IMR-90 (cell line): ENCODE data around the gene PTGR2. TPM values are rescaled to one million over a fixed set of nuclear protein-coding genes. Genes with fewer than 3 reads are reported as not detected.

Experiments
- ATAC-seq: fragments of 200-7000 bp; cut with Tn5 transposase; 2 replicates; pipeline ENCODE4 v1.9.1; 2020; ENCODE audit warnings: low read depth, mild to moderate bottlenecking, moderate library complexity
- BruUV-seq: library from RNA; stranded (reverse); fragments of 400-500 nt; replicated peaks from 2 replicates; lab custom pipeline; 2021; lab: Mats Ljungman, UMichigan
- CTCF ChIA-PET: fragments of 300-600 bp; formaldehyde crosslinking; extraction: SDS; loops from one replicate; lab custom pipeline; 2021; ENCODE audit warnings: antibody characterized with exemption; lab: Yijun Ruan, JAX
- POLR2A ChIA-PET: fragments of 300-600 bp; sonication (Branson Sonifier 250); formaldehyde crosslinking; loops from one replicate; lab custom pipeline; 2022; ENCODE audit warnings: antibody characterized with exemption; ENCODE audit not compliant: unreplicated experiment; lab: Charles Lee
- DNase-seq: peaks from one replicate; pipeline ENCODE4 v3.0.0; 2013
- H2AFZ ChIP-seq: replicated peaks from 2 replicates; pipeline ENCODE3; 2013; ENCODE audit warnings: low read length, mild to moderate bottlenecking; ENCODE audit not compliant: poor library complexity
- H2AK5ac ChIP-seq: 2 replicates; pipeline ENCODE4 v1.6.1; 2013; ENCODE audit warnings: low read depth, low read length, inconsistent platforms
- H2AK9ac ChIP-seq: replicated peaks from 2 replicates; pipeline ENCODE3; 2013; ENCODE audit warnings: mild to moderate bottlenecking, low read depth, low read length, moderate library complexity; ENCODE audit not compliant: poor library complexity
- H2BK120ac ChIP-seq: 2 replicates; pipeline ENCODE4 v1.6.1; 2013; ENCODE audit warnings: low read depth, low read length, inconsistent platforms
- H2BK15ac ChIP-seq: 3 replicates; pipeline ENCODE4 v1.6.1; 2013; ENCODE audit warnings: low read depth, low read length, inconsistent platforms
- H2BK20ac ChIP-seq: 2 replicates; pipeline ENCODE4 v1.6.1; 2013; ENCODE audit warnings: low read depth, mild to moderate bottlenecking, inconsistent platforms, low read length, moderate library complexity
- H2BK5ac ChIP-seq: 2 replicates; pipeline ENCODE4 v1.6.1; 2013; ENCODE audit warnings: mild to moderate bottlenecking, low read depth, low read length, inconsistent platforms; ENCODE audit not compliant: poor library complexity, severe bottlenecking
- H3K14ac ChIP-seq: replicated peaks from 2 replicates; pipeline ENCODE4 v1.6.1; 2013; ENCODE audit warnings: low read depth, low read length, inconsistent platforms
- H3K18ac ChIP-seq: 2 replicates; pipeline ENCODE4 v1.6.1; 2013; ENCODE audit warnings: low read depth, low read length, control low read depth
- H3K23ac ChIP-seq: 2 replicates; pipeline ENCODE4 v1.6.1; 2013; ENCODE audit warnings: low read depth, low read length, inconsistent platforms
- H3K27ac ChIP-seq: 2 replicates; pipeline ENCODE4 v1.5.1; 2013; ENCODE audit warnings: mild to moderate bottlenecking, control low read depth, low read length; ENCODE audit not compliant: insufficient read depth
- H3K27me3 ChIP-seq: 2 replicates; pipeline ENCODE4 v1.6.1; 2013; ENCODE audit warnings: low read length; ENCODE audit not compliant: control insufficient read depth, insufficient read depth
- H3K36me3 ChIP-seq: 2 replicates; pipeline ENCODE4 v1.6.1; 2013; ENCODE audit warnings: low read length, mixed read lengths; ENCODE audit not compliant: control insufficient read depth, insufficient read depth
- H3K4ac ChIP-seq: 2 replicates; pipeline ENCODE4 v1.6.1; 2013; ENCODE audit warnings: low read depth, low read length, inconsistent platforms
- H3K4me1 ChIP-seq: 2 replicates; pipeline ENCODE4 v1.6.1; 2013; ENCODE audit warnings: low read length, mixed read lengths; ENCODE audit not compliant: control insufficient read depth, insufficient read depth
- H3K4me2 ChIP-seq: 2 replicates; pipeline ENCODE4 v1.6.1; 2013; ENCODE audit warnings: low read depth, mild to moderate bottlenecking, control low read depth, low read length, moderate library complexity
- H3K4me3 ChIP-seq: 2 replicates; pipeline ENCODE4 v1.5.1; 2013; ENCODE audit warnings: low read depth, mild to moderate bottlenecking, control low read depth, low read length, moderate library complexity; ENCODE audit not compliant: insufficient read depth
- H3K56ac ChIP-seq: 2 replicates; pipeline ENCODE4 v1.6.1; 2013; ENCODE audit warnings: low read length, inconsistent platforms; ENCODE audit not compliant: insufficient read depth; ENCODE audit errors: extremely low read depth
- H3K79me1 ChIP-seq, 2 experiments: 2 replicates each; pipeline ENCODE4 v1.6.1; 2013; ENCODE audit warnings: low read length in 2 of 2, inconsistent platforms in 1 of 2, low read depth in 1 of 2
- H3K9ac ChIP-seq: 2 replicates; pipeline ENCODE4 v1.6.1; 2013; ENCODE audit warnings: low read depth, low read length, control low read depth
- H3K9me1 ChIP-seq: 2 replicates; pipeline ENCODE4 v1.6.1; 2013; ENCODE audit warnings: low read length, inconsistent platforms; ENCODE audit not compliant: insufficient read depth
- H3K9me3 ChIP-seq: 2 replicates; pipeline ENCODE4 v1.6.1; 2013; ENCODE audit warnings: low read length; ENCODE audit not compliant: control insufficient read depth, insufficient read depth
- H4K20me1 ChIP-seq: 2 replicates; pipeline ENCODE4 v1.6.1; 2013; ENCODE audit warnings: low read length, inconsistent platforms; ENCODE audit not compliant: insufficient read depth
- H4K5ac ChIP-seq: 2 replicates; pipeline ENCODE4 v1.6.1; 2013; ENCODE audit warnings: mild to moderate bottlenecking, low read depth, low read length, control low read depth
- H4K8ac ChIP-seq, 2 experiments: 2 replicates each; pipeline ENCODE4 v1.6.1; 2013; ENCODE audit warnings: low read depth in 2 of 2, low read length in 2 of 2, control low read depth in 1 of 2, inconsistent platforms in 1 of 2
- H4K91ac ChIP-seq: 2 replicates; pipeline ENCODE4 v1.6.1; 2013; ENCODE audit warnings: low read depth, low read length, inconsistent platforms; ENCODE audit not compliant: insufficient read depth
- CEBPB ChIP-seq: IDR thresholded peaks from 2 replicates; pipeline ENCODE4 v1.6.1; 2012; ENCODE audit warnings: low read depth, low read length, improper control_type of control experiment
- NFE2L2 ChIP-seq: fragments of 150-350 bp; IDR thresholded peaks from 2 replicates; pipeline ENCODE4 v1.6.1; 2016; ENCODE audit warnings: low read depth, mild to moderate bottlenecking, low read length
- RCOR1 ChIP-seq: IDR thresholded peaks from 2 replicates; pipeline ENCODE4 v1.6.1; 2012; ENCODE audit warnings: mild to moderate bottlenecking, low read length, improper control_type of control experiment; ENCODE audit not compliant: insufficient replicate concordance
- RFX5 ChIP-seq: IDR thresholded peaks from 2 replicates; pipeline ENCODE4 v1.8.0; 2012; ENCODE audit warnings: low read depth, mild to moderate bottlenecking, low read length, moderate library complexity
- WGBS, 2 experiments: methylation state at CpG; one replicate each; pipeline versions ENCODE4 v1.1.5 to v1.1.7; 2013; ENCODE audit warnings: missing lambda C conversion rate in 2 of 2; ENCODE audit not compliant: insufficient read length in 1 of 2; ENCODE audit errors: extremely low coverage in 2 of 2; 5-methylcytosine and 5-hydroxymethylcytosine counted together
- dilution Hi-C: fragments of 300-500 bp; cut with HindIII; formaldehyde crosslinking; loops from one replicate; pipeline ENCODE4 v1.14.3; 2018; ENCODE audit warnings: low sequenced_read_pairs; ENCODE audit not compliant: unreplicated experiment
- in situ Hi-C: fragments of 300-500 bp; cut with MboI; formaldehyde crosslinking; loops from 3 replicates; pipeline ENCODE4 v1.14.3; 2019; ENCODE audit warnings: low sequenced_read_pairs, inconsistent platforms, mixed read lengths
- intact Hi-C: fragments of 100-400 bp; cut with micrococcal nuclease; formaldehyde crosslinking; loops from 2 replicates; pipeline ENCODE4 v1.10.0; 2022
- polyA plus RNA-seq, 3 experiments: library from polyadenylated mRNA; depleted of rRNA; stranded (reverse); fragments of >200 nt; gene quantifications; 2 replicates each; pipeline ENCODE4 v1.2.3, GENCODE V29; 2012; ENCODE audit warnings: low replicate concordance in 1 of 3
- total RNA-seq: library from RNA; depleted of rRNA; stranded (reverse); fragments of >200 nt; gene quantifications from 2 replicates; pipeline ENCODE4 v1.2.3, GENCODE V29; 2012

Gene PTGR2
- total and polyA plus RNA-seq, 2 of the 4 experiments (the other 2 are of a cell fraction) = 1.3 to 3.2 TPM

GRCh38 chr14:73815849-73816248, 35.8 kb upstream of the PTGR2 start:
- no peak for DNase-seq
- Histone ChIP-seq H3K18ac (no peak overlapping the region), H3K79me1 (no peaks in the 10 kb centered on the region), H2BK20ac (no peak overlapping the region), H3K27ac (no peak overlapping the region), H3K23ac (no peak overlapping the region), H2BK5ac (no peak overlapping the region), H3K27me3 (no peaks in the 10 kb centered on the region; the same call in 1 of the 2 replicates), H2AK5ac (no peak overlapping the region), H2AK9ac (no peak overlapping the region), H3K4ac (no peak overlapping the region), H3K4me1 (no peaks in the 10 kb centered on the region), H2BK15ac (no peak overlapping the region), H3K4me2 (no peak overlapping the region), H2AFZ (no peak overlapping the region), H3K4me3 (no peak overlapping the region), H4K8ac (no peak overlapping the region), H3K9ac (no peak overlapping the region), H4K91ac (no peak overlapping the region), H3K9me3 (no peaks in the 10 kb centered on the region), H4K5ac (no peak overlapping the region), H4K20me1 (no peaks in the 10 kb centered on the region), H2BK120ac (no peak overlapping the region), H3K36me3 (no peaks in the 10 kb centered on the region), H3K14ac (no peak overlapping the region), H3K56ac (no peak overlapping the region), H3K9me1 (no peaks in the 10 kb centered on the region; the same call in 1 of the 2 replicates)
- TF ChIP-seq CEBPB = no peak
- TF ChIP-seq RCOR1 = no peak
- no peak for TF ChIP-seq RFX5
- TF ChIP-seq NFE2L2 = no peak
- no peak for ATAC-seq
- 53% methylated on average over 3 of the region's 5 CpGs; no CpG with 5 or more reads in 1 of the 2 experiments for WGBS, 2 experiments
- intact Hi-C loops = no loop called here
- ChIA-PET CTCF (interaction anchor here (0.9 kb wide), 1 partner anchor 93 kb away, joined by 4 read pairs; no protein-coding TSS in a partner anchor), POLR2A (no interaction called here)
- no TSS peak for BruUV-seq
- dilution Hi-C loops = no loop called here
- in situ Hi-C loops = no loop called here
